DMS53 (cell line): Measurements from ENCODE around the gene DOLK.

Experiments used
- DNase-seq: peaks from one replicate; lab custom pipeline; 2025; lab: John Stamatoyannopoulos, UW

The DOLK gene

DNA sequence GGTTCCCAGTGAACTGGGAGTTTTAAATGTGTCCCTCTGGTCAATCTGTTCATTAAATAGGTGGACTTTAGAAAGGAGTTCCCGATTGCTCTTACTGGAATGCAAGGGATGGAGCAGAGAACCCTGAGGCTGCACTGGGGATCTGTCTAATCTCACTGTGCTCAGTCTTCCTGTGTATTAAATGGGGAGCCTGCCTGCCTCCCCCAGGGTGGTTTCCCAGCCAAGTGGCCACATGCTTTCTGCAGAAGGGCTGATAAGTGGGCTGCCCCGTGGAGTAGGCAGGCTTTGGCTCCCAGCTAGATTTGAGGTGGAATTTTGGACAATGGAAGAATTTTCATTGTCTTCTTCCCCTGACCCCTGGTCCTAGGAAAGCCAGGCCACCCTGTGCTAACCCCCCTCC lies 40.7 kb downstream of the DOLK start:
- DNase-seq, result no peak

DNA sequence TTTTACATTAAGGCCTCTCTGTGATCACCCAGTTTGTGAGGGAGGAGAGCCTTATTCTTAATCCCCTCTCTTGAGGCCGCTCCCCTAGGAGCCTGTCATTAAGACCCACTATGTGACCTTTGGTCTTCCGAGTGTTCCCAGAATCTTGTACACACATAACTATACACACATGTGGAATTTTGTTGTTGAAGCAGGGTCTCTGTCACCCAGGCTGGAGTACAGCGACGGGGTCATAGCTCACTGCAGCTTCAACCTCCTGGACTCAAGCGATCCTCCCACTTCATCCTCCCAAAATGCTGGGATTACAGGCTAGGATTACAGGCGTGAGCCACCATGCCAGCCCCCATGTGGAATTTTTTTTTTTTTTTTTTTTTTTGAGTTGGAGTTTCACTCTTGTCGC lies 41.4 kb downstream of the DOLK start:
- DNase-seq, result no peak

DNA sequence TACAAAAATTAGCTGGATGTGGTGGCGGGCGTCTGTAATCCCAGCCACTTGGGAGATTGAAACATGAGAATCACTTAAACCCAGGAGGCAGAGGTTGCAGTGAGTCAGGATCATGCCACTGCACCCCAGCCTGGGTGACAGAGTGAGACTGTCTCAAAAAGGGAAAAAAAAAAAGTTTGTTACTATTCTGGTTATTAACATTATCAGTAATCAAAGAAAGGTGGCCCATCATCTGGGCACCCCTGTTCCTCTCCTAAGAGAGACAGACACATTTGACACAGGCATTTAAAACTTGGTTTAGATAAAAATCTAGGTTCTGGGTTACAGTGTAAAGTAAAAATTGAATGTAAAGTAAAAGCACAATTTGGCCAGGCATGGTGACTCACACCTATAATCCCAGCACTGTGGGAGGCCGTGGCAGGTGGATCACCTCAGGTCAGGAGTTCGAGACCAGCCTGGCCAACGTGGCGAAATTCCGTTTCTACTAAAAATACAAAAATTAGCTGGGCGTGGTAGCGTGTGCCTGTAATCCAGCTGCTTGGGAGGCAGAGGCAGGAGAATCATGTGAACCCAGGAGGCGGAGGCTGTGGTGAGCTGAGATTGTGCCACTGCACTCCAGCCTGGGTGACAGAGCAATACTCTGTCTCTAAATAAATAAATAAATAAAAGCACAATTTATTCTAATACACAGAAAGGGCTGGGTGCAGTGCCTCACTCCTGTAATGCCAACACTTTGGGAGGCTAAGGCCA lies 43.4 kb downstream of the DOLK start:
- DNase-seq, result no peak

DNA sequence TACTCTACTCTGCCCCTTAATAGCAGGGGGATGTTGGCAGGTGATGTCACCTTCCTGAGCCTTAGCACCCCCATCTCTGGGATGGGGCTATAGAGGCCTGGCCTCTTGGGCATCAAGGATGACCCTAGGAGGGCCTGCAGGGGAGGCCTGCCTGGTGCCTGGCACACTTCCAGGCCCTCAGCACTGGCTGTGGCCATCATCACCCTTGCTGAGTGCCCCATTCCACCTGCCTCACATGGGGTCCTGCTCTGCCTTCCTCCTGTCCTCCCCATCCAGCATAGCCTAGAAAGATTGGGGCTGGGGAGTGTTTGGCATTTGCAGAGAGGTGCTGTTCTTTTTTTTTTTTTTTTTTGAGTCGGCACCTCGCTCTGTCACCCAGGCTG lies 44.3 kb downstream of the DOLK start:
- DNase-seq, result no peak

DNA sequence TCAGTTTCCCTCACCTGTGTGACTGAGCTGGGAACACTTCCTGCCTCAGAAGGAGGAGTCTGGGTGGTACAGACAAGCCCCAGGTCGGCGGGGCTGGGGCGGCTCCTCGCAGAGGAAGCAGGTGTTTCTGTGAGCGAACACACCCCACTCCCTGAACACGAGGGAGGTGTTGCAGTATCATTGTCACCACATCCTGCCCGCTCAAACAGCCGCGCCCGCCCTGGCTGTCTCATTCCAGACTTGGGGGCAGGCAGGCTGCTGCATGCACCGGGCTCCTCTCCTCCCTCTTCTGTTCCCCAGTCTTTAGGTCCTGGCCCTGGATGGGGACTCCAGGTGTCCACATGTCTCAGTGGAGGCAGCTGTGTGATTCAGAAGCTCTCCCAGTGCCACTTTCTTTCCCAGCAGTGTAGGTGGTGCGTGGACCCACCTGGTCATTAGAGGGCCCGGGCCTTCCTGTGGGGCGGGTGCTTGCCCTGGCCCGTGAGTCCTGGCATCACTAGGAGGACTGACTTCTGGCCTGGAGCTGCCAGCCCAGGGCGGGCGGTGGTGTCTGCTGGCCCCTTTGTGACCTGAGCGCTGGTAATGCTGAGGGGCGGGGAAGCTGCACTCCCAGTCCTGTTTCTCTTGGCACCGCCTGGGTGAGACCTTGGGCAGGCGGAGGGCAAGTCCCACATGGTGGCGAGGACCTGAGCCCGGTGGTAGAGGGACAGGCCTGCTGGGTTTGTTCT lies 44.9 kb downstream of the DOLK start:
- no peak for DNase-seq

DNA sequence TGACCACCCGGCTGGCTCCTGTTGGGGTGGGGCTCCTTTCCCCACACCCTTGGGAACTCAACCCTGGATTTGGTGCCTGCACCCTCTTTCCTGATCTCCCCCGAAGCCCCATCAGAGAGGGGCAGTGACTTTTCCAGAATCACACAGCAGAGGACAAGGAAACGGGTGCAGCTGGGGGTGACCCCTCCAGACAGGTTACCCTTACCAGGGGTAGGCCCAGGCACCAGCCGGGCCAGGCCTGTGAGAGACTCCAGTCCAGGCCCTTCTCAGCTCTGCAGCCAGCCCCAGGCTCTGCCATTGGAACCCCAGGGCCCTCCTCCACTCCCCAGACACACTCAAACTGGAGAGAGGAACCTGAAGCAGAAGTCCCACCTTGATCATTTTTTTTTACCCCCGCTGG lies 45.6 kb downstream of the DOLK start:
- no peak for DNase-seq

DNA sequence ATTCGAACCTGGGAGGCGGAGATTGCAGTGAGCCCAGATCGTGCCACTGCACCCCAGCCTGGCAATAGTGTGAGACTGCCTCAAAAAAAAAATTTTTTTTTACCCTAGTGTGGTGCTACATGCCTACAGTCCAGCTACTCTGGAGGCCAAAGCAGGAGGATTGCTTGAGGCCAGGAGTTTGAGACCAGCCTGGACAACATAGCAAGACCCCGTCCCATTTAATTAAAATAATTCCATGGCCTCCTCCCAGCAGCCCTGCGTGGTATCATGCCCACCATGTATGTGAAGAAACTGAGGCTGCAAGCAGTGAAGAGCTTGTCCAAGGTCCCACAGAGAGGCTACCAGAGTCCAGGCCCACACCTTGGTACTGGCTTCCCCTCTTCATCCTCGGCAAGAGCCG lies 46.0 kb downstream of the DOLK start:
- DNase-seq, result no peak

DNA sequence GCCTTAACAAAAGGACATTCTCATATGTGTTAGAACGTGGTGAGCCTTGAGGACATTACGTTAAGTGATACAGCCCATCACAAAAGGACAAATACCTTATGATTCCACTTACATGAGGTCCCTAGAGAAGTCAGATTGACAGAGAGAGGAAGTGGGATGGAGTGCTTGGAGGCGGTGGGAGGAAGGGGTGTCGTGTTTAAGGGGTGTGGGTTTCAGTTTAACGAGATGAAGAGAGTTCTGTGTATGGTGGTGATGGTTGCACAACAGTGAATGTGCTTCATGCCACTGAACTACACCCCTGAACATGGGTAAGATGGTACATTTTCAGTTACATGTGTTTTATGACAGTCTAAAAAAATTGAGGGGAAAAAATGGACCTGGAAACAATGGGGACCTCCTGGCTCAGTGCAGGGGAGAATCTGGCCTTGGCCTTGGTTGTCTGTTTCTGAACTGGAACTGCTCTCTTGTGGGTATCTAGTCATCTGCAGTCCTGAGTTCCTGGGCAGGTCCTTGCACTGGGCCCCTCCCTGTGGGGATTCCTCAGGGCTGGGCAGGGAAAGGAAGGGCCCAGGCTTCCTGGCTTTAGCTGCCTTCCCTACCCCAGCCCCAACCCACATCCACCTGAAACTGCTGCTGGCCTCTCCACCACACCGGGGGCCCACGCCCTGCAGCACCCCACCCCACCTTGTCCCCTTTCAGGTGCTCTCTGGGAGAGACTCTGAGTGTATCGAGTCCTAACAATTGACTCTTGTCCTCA lies 47.7 kb downstream of the DOLK start:
- DNase-seq, result no peak

DNA sequence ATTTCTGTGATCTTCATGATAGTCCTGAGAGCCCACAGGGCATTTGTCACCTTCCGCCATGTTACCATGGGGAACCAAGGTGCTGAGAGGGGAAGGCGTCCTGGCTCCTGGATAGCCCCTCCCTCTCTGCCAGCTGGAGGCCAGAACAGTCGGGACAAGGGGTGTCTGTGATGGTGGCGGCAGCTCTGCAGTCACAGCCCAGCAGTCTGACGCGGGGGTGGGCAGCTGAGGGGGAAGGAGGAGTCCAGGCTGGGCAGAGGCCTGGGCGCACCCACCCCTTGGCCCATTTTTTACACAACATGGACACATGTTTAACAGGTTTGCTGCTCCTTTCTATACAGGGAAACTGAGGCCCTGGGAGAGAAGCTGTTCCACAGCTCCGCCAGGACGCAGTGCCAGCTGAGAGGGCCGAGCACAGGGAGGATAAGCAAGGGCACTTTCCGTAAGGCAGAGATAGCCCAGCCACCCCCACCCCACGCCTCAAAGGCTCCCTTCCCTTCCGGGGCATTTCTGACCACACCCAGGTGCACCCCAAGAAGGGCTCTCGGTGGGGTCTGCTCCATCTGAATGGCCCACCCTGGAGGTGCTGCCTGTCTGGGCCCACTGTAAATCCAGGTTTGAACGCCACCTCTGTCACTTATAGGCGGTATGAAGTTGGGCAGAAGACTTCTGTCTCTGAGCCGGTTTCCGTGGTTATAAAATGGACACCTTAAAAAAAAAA lies 48.4 kb downstream of the DOLK start:
- no peak for DNase-seq

DNA sequence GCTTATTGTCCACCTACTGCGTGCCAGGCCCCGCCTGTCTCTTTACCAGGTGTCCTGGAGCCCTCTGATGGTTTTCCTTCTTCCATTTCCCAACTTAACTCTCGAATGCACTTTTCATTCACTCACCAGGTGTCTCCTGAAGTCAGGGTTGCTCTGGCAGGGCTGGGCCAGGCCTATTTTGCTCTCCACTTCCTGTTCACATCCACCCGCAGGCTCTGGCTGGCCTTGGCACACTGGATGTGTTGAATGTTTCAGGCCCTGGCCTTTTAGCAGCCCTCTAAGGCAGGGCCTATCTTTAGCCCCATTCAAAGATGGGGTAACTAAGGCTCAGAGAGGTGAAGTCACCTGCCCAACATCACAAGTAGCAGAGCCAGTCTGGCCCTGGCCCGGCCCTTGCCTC lies 49.0 kb downstream of the DOLK start:
- DNase-seq, result no peak

DNA sequence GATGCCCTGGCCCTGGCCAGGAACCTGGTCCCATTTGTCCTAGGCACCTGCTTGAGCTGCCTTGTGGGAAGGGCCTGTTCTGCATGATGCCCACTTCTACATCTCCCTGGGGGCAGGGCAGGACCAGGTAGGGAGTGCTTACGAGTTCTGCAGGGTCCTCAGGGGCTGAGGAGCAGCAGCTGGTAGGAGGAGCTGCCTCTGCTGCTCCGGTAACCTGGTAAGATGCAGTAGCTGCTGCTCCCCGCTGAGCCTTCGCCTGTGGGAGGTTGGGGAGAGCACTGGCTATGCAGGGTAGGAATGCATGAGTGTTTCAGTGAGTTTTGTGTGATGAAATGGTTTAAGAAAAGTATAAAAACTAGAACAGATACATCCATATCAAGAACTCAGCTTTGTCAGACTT lies 51.8 kb downstream of the DOLK start:
- DNase-seq, result no peak
